ENCODE results near the gene PAWR.

- TF ChIP-seq POLR2A (IDR thresholded peaks at IDR 0.05), result no peak
- TF ChIP-seq, protein P1, sequence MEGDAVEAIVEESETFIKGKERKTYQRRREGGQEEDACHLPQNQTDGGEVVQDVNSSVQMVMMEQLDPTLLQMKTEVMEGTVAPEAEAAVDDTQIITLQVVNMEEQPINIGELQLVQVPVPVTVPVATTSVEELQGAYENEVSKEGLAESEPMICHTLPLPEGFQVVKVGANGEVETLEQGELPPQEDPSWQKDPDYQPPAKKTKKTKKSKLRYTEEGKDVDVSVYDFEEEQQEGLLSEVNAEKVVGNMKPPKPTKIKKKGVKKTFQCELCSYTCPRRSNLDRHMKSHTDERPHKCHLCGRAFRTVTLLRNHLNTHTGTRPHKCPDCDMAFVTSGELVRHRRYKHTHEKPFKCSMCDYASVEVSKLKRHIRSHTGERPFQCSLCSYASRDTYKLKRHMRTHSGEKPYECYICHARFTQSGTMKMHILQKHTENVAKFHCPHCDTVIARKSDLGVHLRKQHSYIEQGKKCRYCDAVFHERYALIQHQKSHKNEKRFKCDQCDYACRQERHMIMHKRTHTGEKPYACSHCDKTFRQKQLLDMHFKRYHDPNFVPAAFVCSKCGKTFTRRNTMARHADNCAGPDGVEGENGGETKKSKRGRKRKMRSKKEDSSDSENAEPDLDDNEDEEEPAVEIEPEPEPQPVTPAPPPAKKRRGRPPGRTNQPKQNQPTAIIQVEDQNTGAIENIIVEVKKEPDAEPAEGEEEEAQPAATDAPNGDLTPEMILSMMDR (IDR thresholded peaks at IDR 0.05), result no peak
Measured at GRCh38 chr12:79548610-79548924, 142.2 kb downstream of the PAWR start.

All from breast epithelium (tissue), 3 donors.